Heart left ventricle (tissue), 13 donors: Measurements from ENCODE around the gene VSIG8.

ENCODE experiments used
- CTCF ChIP-seq, 12 donors: fragments of 200-600 bp; sonication (generic) in 4 of 12; IDR thresholded peaks; one replicate each; pipeline versions ENCODE4 v1.5.0 to v1.8.0; 2018 to 2022; ENCODE audit warnings: antibody characterized with exemption in 12 of 12, mild to moderate bottlenecking in 5 of 12
- POLR2A ChIP-seq, 2 donors: fragments of 450-650 bp; IDR thresholded peaks; one replicate each; pipeline ENCODE4 v1.6.1; 2017; ENCODE audit warnings: antibody characterized with exemption in 2 of 2, mild to moderate bottlenecking in 2 of 2, moderate library complexity in 2 of 2
- donor health status: ischemic (EF 13 %, LVEDD 7.1; RV severe dilation, severe dysfunction).
- donor health status: DM: no; HTN: yes; CAD: no.
- donor health status: DM: no; HTN: no; CAD: no.
- donor health status: ischemic (EF 25% LVEDD 6.9; RV normal size, moderate dysfunction).
- donor health status: ischemic (EF 25% LVEDD 5.7; RV mildly dilated, moderate dysfunction).
- donor health status: ischemic (EF 35%, LVEDD 5.7; RV mildly dilated, moderate dysfunction).
- donor health status: nonischemic (EF 11% LVEDD 7.7; RV severe dilation, severe dysfunction).
- donor health status: DM: yes; HTN: yes; CAD: no.
- donor health status: PGD.
- donor health status: ischemic (EF 29% LVEDD 5.4; RV normal size, mild dysfunction).
- donor health status: nonischemic (EF 23%, LVEDD 6.1; RV moderate dilation, normal function).

- TF ChIP-seq CTCF (IDR thresholded peaks at IDR 0.05), result no peak
- TF ChIP-seq POLR2A (IDR thresholded peaks at IDR 0.05), result no peak
These were observed 3.6 kb upstream of the VSIG8 start for GRCh38 chr1:159866066-159866465.
